SK-N-SH (cell line): ENCODE measurements around the gene CNIH3.

Source experiments
- EP300 ChIP-seq, 2 experiments: IDR thresholded peaks; 2 replicates each; pipeline versions ENCODE4 v1.4.0 to v1.6.1; 2012; ENCODE audit warnings: borderline replicate concordance in 1 of 2, low read depth in 1 of 2, low read length in 1 of 2
- FOXM1 ChIP-seq: IDR thresholded peaks from 2 replicates; pipeline ENCODE4 v1.4.0; 2012; ENCODE audit warnings: low read depth, mild to moderate bottlenecking
- MXI1 ChIP-seq: IDR thresholded peaks from 2 replicates; pipeline ENCODE4 v1.6.1; 2012; ENCODE audit warnings: mild to moderate bottlenecking, low read depth, low read length, improper control_type of control experiment
- RAD21 ChIP-seq: IDR thresholded peaks from 2 replicates; pipeline ENCODE4 v1.6.1; 2012; ENCODE audit warnings: mild to moderate bottlenecking, low read length
- TAF1 ChIP-seq: IDR thresholded peaks from 2 replicates; pipeline ENCODE4 v1.6.1; 2012; ENCODE audit warnings: low read depth, mild to moderate bottlenecking, low read length, moderate library complexity, borderline replicate concordance
- TCF12 ChIP-seq: IDR thresholded peaks from 2 replicates; pipeline ENCODE4 v1.4.0; 2012
- TF ChIP-seq, protein P1 (sequence below): fragments of 200-600 bp; sonication (generic); IDR thresholded peaks from 2 replicates; pipeline ENCODE4 v1.6.1; 2017; ENCODE audit warnings: antibody characterized with exemption, mild to moderate bottlenecking, moderate library complexity
- TF ChIP-seq, protein P2 (sequence below): fragments of 150-350 bp; IDR thresholded peaks from 2 replicates; pipeline ENCODE4 v1.6.1; 2017; ENCODE audit warnings: antibody characterized with exemption, low read length, low read depth, borderline replicate concordance
- TF ChIP-seq, protein P3 (sequence below): IDR thresholded peaks from 2 replicates; pipeline ENCODE4; 2012
- TF ChIP-seq, protein P4 (sequence below): IDR thresholded peaks from 2 replicates; pipeline ENCODE4 v1.4.0; 2012; ENCODE audit warnings: low read depth

DNA sequence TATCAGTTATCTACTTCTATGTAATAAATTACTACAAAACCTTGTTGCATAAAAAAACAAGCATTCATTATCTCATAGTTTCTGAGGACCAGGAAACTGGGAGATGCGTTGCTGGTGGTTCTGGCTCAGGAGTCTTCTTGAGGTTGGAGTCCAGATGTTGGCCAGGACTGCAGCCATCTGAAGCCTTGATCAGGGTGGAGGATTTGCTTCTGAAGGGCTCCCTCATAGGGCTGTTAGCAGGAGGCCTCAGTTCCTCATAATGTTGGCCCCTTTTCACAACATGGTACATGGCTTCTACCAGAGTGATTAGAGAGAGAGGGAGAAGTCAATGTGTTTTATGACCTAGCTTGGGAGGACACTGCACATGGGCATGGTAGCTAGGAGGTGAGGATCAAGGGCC is 137.4 kb downstream of the CNIH3 start:
- TF ChIP-seq EP300 (IDR thresholded peaks at IDR 0.05; ENCODE audit: borderline replicate concordance in 1 of 2, low read depth in 1 of 2, low read length in 1 of 2) (no peak), RAD21 (no peak), TAF1 (no peak), FOXM1 (no peak), MXI1 (no peak), TCF12 (no peak)
- TF ChIP-seq, protein P1, sequence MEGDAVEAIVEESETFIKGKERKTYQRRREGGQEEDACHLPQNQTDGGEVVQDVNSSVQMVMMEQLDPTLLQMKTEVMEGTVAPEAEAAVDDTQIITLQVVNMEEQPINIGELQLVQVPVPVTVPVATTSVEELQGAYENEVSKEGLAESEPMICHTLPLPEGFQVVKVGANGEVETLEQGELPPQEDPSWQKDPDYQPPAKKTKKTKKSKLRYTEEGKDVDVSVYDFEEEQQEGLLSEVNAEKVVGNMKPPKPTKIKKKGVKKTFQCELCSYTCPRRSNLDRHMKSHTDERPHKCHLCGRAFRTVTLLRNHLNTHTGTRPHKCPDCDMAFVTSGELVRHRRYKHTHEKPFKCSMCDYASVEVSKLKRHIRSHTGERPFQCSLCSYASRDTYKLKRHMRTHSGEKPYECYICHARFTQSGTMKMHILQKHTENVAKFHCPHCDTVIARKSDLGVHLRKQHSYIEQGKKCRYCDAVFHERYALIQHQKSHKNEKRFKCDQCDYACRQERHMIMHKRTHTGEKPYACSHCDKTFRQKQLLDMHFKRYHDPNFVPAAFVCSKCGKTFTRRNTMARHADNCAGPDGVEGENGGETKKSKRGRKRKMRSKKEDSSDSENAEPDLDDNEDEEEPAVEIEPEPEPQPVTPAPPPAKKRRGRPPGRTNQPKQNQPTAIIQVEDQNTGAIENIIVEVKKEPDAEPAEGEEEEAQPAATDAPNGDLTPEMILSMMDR = no peak
- TF ChIP-seq, protein P2, sequence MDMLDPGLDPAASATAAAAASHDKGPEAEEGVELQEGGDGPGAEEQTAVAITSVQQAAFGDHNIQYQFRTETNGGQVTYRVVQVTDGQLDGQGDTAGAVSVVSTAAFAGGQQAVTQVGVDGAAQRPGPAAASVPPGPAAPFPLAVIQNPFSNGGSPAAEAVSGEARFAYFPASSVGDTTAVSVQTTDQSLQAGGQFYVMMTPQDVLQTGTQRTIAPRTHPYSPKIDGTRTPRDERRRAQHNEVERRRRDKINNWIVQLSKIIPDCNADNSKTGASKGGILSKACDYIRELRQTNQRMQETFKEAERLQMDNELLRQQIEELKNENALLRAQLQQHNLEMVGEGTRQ = no peak
- TF ChIP-seq, protein P3, sequence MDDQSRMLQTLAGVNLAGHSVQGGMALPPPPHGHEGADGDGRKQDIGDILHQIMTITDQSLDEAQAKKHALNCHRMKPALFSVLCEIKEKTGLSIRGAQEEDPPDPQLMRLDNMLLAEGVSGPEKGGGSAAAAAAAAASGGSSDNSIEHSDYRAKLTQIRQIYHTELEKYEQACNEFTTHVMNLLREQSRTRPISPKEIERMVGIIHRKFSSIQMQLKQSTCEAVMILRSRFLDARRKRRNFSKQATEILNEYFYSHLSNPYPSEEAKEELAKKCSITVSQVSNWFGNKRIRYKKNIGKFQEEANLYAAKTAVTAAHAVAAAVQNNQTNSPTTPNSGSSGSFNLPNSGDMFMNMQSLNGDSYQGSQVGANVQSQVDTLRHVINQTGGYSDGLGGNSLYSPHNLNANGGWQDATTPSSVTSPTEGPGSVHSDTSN = no peak
- TF ChIP-seq, protein P4, sequence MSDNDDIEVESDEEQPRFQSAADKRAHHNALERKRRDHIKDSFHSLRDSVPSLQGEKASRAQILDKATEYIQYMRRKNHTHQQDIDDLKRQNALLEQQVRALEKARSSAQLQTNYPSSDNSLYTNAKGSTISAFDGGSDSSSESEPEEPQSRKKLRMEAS = no peak
